ENCODE measurements around the gene USP12.

DNA sequence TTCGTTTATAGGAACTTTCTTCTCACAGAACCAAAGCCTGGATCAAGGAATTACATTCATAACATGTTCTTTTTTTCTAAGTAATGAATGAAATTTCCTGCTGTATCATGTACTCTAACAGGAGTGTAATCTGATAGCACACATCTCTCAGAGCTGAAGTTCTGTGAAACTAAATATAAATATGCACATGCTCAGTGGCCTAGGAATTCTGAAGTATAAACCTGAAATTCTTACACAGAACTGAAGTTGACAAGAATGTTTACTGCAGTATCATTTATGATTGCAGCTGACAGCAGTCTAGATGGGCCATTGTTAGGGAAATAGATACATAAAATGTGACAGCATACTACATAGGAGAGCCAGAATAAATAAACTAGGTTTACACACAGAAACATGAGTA lies 54.5 kb downstream of the USP12 start:
- TF ChIP-seq EP300 (IDR thresholded peaks at IDR 0.05): no peak
- no peak for TF ChIP-seq POLR2A (IDR thresholded peaks at IDR 0.05)
- TF ChIP-seq, protein P1, sequence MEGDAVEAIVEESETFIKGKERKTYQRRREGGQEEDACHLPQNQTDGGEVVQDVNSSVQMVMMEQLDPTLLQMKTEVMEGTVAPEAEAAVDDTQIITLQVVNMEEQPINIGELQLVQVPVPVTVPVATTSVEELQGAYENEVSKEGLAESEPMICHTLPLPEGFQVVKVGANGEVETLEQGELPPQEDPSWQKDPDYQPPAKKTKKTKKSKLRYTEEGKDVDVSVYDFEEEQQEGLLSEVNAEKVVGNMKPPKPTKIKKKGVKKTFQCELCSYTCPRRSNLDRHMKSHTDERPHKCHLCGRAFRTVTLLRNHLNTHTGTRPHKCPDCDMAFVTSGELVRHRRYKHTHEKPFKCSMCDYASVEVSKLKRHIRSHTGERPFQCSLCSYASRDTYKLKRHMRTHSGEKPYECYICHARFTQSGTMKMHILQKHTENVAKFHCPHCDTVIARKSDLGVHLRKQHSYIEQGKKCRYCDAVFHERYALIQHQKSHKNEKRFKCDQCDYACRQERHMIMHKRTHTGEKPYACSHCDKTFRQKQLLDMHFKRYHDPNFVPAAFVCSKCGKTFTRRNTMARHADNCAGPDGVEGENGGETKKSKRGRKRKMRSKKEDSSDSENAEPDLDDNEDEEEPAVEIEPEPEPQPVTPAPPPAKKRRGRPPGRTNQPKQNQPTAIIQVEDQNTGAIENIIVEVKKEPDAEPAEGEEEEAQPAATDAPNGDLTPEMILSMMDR (IDR thresholded peaks at IDR 0.05): no peak
- no peak for TF ChIP-seq POLR2AphosphoS5 (IDR thresholded peaks at IDR 0.05)

Measured in suprapubic skin (tissue), 4 donors.